ENCODE measurements around the gene CSF2RB.

CSF2RB gene

DNA sequence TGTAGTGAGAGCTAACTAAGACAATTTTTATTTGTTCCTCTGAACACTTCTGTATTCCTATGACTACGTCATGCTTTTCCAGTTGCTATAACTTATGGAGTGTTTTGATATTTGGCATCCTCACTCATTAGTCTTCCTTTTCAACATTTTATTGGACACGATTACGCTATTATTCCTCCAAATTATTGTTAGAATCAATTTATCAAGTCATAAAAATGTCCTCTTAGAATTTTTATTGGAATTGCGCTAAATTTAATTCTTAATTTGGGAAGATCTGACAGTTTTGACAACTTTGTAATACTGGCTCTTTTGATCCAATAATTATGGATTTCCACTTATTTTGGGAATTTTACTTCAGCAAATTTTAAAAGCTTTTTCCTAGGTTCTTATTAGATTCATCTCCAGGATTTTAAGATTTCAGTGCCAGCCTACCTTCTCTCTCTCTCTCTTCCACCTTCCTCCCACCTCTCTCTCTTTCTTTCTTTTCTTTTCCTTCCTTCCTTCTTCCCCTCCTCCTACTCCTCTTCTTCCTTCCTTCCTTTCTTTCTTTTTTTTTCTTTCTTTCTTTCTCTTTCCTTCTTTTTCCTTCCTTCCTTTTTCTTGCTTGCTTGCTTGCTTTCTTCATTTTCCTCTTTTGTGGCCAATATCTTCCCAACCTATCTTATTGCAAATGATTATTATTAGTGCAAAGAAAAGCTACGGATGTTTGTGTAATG lies 55.0 kb downstream of the CSF2RB start:
- Histone ChIP-seq H3K4me3 (ENCODE audit: low read length) (no peak overlapping the region), H3K27me3 (ENCODE audit: control insufficient read depth, insufficient read depth, low read length) (no peaks in the 10 kb centered on the region), H3K36me3 (ENCODE audit: control insufficient read depth, insufficient read depth, low read length) (no peaks in the 10 kb centered on the region), H3K4me1 (ENCODE audit: control insufficient read depth, insufficient read depth, low read length) (no peaks in the 10 kb centered on the region), H3K9me3 (ENCODE audit: control insufficient read depth, insufficient read depth, low read length) (no peaks in the 10 kb centered on the region), H3K27ac (ENCODE audit: low read length) (no peak overlapping the region)
- WGBS (ENCODE audit: insufficient coverage, insufficient read length): 100% methylated on average over 2 of the region's 5 CpGs
- DNase-seq (ENCODE audit: low read depth, low spot score): no peak

GRCh38 chr22:36971341-36972125 lies 58.1 kb downstream of the CSF2RB start:
- no CpG with 5 or more reads among the region's 19 CpGs for WGBS (ENCODE audit: insufficient coverage, insufficient read length)
- no peak for DNase-seq (ENCODE audit: low read depth, low spot score)

DNA sequence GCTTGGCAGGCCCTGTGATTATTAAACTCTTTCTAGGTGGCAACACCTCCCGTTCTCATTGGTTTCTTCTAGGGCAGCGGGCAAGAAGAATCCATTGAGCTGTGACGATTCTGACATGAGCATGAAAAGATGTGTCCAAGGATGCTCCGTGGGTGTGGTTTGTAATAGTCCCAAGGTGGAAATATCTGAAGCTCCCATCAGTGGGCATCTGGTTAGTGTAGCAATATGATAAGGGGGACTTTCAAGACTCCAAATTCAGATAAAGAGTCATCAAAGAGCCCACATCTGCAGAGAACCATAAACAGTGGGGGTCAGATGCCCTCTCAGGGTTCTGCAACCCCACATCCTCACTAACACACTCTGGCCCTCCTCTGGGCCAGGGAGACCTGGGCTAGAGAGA lies 63.2 kb downstream of the CSF2RB start:
- no CpG with 5 or more reads among the region's 4 CpGs for WGBS (ENCODE audit: insufficient coverage, insufficient read length)

More at GRCh38 chr22:36971341-36972125, 58.1 kb downstream of the CSF2RB start:
- Histone ChIP-seq H3K36me3 (ENCODE audit: control insufficient read depth, insufficient read depth, low read length) (no peaks in the 10 kb centered on the region), H3K9me3 (ENCODE audit: control insufficient read depth, insufficient read depth, low read length) (no peaks in the 10 kb centered on the region), H3K27ac (ENCODE audit: low read length) (no peak overlapping the region), H3K4me3 (ENCODE audit: low read length) (no peak overlapping the region), H3K4me1 (ENCODE audit: control insufficient read depth, insufficient read depth, low read length) (no peaks in the 10 kb centered on the region), H3K27me3 (ENCODE audit: control insufficient read depth, insufficient read depth, low read length) (no peaks in the 10 kb centered on the region)

DNA sequence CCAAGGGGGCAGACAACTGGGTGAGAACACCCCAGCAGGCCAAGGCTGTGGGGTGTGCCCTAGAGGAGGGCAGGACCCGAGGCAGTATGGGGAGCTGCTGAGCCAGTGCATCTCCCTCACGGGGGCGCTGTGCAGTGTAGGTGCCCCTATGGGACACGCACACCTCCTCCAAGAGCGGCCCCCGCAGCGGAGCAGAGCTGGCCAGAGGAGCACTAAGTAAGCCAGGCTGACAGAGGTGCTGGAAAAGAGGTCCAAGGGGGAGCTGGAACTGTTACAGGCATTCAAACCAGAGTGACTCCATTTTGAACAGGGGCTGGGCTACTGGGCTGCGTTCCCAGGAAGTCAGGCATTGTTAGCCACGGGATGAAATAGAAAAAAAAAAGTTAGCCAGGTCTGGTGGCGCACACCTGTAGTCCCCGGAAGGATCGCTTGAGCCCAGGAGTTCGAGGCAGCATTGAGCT lies 64.0 kb downstream of the CSF2RB start:
- H3K9me3 ChIP-seq (ENCODE audit: control insufficient read depth, insufficient read depth, low read length): no peaks in the 10 kb centered on the region
- H3K4me1 ChIP-seq (ENCODE audit: control insufficient read depth, insufficient read depth, low read length): no peaks in the 10 kb centered on the region; the same call in 1 of the 2 replicates
- H3K4me3 ChIP-seq (ENCODE audit: low read length): no peak overlapping the region
- WGBS (ENCODE audit: insufficient coverage, insufficient read length): no CpG with 5 or more reads among the region's 13 CpGs
- no peaks in the 10 kb centered on the region for H3K36me3 ChIP-seq (ENCODE audit: control insufficient read depth, insufficient read depth, low read length)
- no peak overlapping the region for H3K27ac ChIP-seq (ENCODE audit: low read length)
- no peak for DNase-seq (ENCODE audit: low read depth, low spot score)
- no peaks in the 10 kb centered on the region for H3K27me3 ChIP-seq (ENCODE audit: control insufficient read depth, insufficient read depth, low read length)

More for the DNA sequence above, 63.2 kb downstream of the CSF2RB start:
- H3K9me3 ChIP-seq (ENCODE audit: control insufficient read depth, insufficient read depth, low read length): no peaks in the 10 kb centered on the region
- H3K4me1 ChIP-seq (ENCODE audit: control insufficient read depth, insufficient read depth, low read length): no peaks in the 10 kb centered on the region; the same call in 1 of the 2 replicates
- H3K27ac ChIP-seq (ENCODE audit: low read length): no peak overlapping the region
- H3K4me3 ChIP-seq (ENCODE audit: low read length): no peak overlapping the region
- no peaks in the 10 kb centered on the region for H3K27me3 ChIP-seq (ENCODE audit: control insufficient read depth, insufficient read depth, low read length)
- no peak for DNase-seq (ENCODE audit: low read depth, low spot score)
- H3K36me3 ChIP-seq (ENCODE audit: control insufficient read depth, insufficient read depth, low read length): no peaks in the 10 kb centered on the region

GRCh38 chr22:36977947-36978660 lies 64.7 kb downstream of the CSF2RB start:
- Histone ChIP-seq H3K4me1 (ENCODE audit: control insufficient read depth, insufficient read depth, low read length) (no peaks in the 10 kb centered on the region; the same call in 1 of the 2 replicates), H3K9me3 (ENCODE audit: control insufficient read depth, insufficient read depth, low read length) (no peaks in the 10 kb centered on the region), H3K4me3 (ENCODE audit: low read length) (no peak overlapping the region), H3K27ac (ENCODE audit: low read length) (no peak overlapping the region), H3K27me3 (ENCODE audit: control insufficient read depth, insufficient read depth, low read length) (no peaks in the 10 kb centered on the region), H3K36me3 (ENCODE audit: control insufficient read depth, insufficient read depth, low read length) (no peaks in the 10 kb centered on the region)
- DNase-seq (ENCODE audit: low read depth, low spot score): peak; percentile 79
- WGBS (ENCODE audit: insufficient coverage, insufficient read length): no CpG with 5 or more reads among the region's 18 CpGs

DNA sequence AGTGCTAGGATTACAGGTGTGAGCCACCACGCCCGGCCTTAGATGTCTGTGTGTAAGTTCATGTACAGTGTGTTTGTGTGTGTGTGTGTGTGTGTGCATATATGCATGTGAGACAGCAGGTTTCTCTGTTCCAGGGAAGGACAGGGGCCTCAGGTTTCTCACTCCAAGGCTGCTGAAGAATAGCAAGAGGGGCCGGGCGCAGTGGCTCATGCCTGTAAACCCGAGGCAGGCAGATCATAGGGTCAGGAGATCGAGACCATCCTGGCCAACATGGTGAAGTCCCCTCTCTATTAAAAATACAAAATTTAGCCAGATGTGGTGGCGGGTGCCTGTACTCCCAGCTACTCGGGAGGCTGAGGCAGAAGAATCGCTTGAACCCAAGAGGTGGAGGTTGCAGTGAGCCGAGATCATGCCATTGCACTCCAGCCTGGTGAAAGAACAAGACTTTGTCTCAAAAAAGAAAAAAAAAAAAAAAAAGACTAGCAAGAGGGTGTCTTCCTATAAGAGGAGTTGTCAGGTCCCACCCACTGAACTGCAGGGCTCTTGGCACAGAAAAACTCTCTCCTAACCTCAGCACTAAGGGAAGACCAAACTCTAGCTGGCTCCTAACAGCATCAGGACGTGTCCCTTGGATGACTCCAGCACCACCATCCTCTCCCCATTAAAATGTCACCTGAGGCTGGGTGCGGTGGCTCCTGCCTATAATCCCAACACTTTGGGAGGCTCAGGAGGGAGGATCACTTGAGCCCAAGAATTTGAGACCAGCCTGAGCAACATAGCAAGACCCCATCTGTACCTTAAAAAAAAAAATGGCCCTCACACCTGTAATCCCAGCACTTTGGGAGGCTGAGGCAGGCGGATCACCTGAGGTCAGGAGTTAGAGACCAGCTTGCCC lies 65.8 kb downstream of the CSF2RB start:
- Histone ChIP-seq H3K36me3 (ENCODE audit: control insufficient read depth, insufficient read depth, low read length) (no peaks in the 10 kb centered on the region), H3K9me3 (ENCODE audit: control insufficient read depth, insufficient read depth, low read length) (no peaks in the 10 kb centered on the region), H3K4me3 (ENCODE audit: low read length) (no peak overlapping the region), H3K27me3 (ENCODE audit: control insufficient read depth, insufficient read depth, low read length) (no peaks in the 10 kb centered on the region), H3K4me1 (ENCODE audit: control insufficient read depth, insufficient read depth, low read length) (no peaks in the 10 kb centered on the region; the same call in 1 of the 2 replicates), H3K27ac (ENCODE audit: low read length) (no peak overlapping the region)
- no peak for DNase-seq (ENCODE audit: low read depth, low spot score)
- WGBS (ENCODE audit: insufficient coverage, insufficient read length): no CpG with 5 or more reads among the region's 13 CpGs

DNA sequence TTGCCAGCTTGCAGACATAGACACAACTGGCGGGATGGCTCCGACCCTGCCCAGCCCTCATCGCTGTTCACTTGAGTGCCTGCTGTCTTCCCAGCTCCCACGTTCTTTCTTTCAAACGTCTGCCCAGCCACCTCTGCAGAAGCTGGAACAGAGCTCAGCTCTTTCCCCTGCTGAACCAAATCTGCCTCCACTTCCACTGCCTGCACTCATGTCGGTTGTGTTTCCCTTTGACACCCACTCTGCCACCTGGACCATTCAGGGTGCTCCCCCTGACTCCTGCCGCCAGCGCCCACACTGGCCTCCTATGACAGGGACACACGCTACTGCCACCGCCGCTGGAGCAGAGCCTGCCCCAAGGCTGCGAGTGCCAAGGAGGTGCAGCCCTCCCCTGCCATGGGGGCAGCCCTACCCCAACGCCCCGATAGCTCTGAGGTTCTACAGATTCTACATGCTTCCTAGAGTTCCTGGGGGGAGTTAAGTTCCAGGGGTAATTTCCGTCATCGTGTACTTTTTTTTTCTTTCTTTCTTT lies 67.9 kb downstream of the CSF2RB start:
- H3K27ac ChIP-seq (ENCODE audit: low read length): no peak overlapping the region
- no CpG with 5 or more reads among the region's 16 CpGs for WGBS (ENCODE audit: insufficient coverage, insufficient read length)
- H3K36me3 ChIP-seq (ENCODE audit: control insufficient read depth, insufficient read depth, low read length): no peaks in the 10 kb centered on the region
- H3K9me3 ChIP-seq (ENCODE audit: control insufficient read depth, insufficient read depth, low read length): no peaks in the 10 kb centered on the region
- no peak for DNase-seq (ENCODE audit: low read depth, low spot score)
- H3K4me3 ChIP-seq (ENCODE audit: low read length): no peak overlapping the region; the same call in 1 of the 2 replicates
- H3K4me1 ChIP-seq (ENCODE audit: control insufficient read depth, insufficient read depth, low read length): no peaks in the 10 kb centered on the region; the same call in 1 of the 2 replicates
- no peaks in the 10 kb centered on the region for H3K27me3 ChIP-seq (ENCODE audit: control insufficient read depth, insufficient read depth, low read length)

DNA sequence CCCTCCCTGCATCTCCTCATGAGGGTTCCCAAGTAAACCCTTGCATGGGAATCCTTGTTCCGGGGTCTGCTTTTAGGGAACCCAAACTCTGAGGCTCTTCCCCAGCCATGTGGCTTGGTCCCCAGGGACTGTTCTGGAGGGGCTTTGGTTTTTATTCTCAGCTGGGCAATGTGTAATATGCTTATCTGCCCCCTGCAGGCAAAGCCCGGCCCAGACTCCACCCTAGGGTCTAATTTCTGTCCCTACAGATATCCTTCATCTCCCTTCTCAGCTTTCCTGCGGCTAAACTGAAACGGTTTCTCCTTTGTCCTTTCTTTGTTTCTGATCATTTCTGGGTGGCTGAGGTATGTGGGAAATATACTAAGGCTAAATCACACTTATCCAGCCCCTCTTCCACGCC lies 68.7 kb downstream of the CSF2RB start:
- DNase-seq (ENCODE audit: low read depth, low spot score): no peak
- Histone ChIP-seq H3K9me3 (ENCODE audit: control insufficient read depth, insufficient read depth, low read length) (no peaks in the 10 kb centered on the region; the same call in 1 of the 2 replicates), H3K4me1 (ENCODE audit: control insufficient read depth, insufficient read depth, low read length) (no peaks in the 10 kb centered on the region; the same call in 1 of the 2 replicates), H3K36me3 (ENCODE audit: control insufficient read depth, insufficient read depth, low read length) (no peaks in the 10 kb centered on the region), H3K27me3 (ENCODE audit: control insufficient read depth, insufficient read depth, low read length) (no peaks in the 10 kb centered on the region), H3K27ac (ENCODE audit: low read length) (no peak overlapping the region), H3K4me3 (ENCODE audit: low read length) (no peak overlapping the region)
- WGBS (ENCODE audit: insufficient coverage, insufficient read length): no CpG with 5 or more reads among the region's 5 CpGs

DNA sequence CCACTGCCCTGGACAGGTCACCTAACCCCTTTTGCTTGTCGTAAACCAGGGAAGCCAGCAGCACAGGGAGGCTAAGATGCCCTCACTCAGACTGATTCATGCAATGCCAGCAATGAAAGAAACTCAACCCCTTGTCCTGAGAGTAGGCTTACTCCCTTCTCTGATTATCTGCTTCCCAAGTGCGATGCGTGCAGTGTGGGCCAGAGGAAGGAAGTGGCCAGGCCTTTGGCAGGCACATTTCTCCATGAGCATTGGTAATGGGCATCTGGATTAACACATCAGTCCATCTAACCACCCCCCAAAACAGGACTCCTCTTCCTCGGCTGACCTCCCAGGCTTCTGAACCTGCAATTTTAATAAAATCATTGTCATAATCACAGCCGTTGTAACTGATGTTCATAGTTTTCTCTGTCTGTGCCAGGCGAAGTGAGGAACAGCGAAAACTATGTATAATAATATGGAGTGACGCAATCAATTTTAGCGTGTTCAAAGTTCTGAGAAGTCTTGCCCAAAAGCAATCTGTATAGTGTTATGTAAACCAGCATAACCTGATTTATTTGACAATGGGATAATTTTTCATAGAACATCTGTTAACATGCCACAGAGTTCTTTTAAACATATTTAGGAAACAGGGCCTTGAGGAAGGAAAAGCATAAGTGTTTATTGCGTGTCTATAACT lies 71.9 kb downstream of the CSF2RB start:
- no peak overlapping the region for H3K27ac ChIP-seq (ENCODE audit: low read length)
- no peaks in the 10 kb centered on the region; the same call in 1 of the 2 replicates for H3K4me1 ChIP-seq (ENCODE audit: control insufficient read depth, insufficient read depth, low read length)
- H3K9me3 ChIP-seq (ENCODE audit: control insufficient read depth, insufficient read depth, low read length): no peaks in the 10 kb centered on the region; the same call in 1 of the 2 replicates
- H3K27me3 ChIP-seq (ENCODE audit: control insufficient read depth, insufficient read depth, low read length): no peaks in the 10 kb centered on the region
- H3K36me3 ChIP-seq (ENCODE audit: control insufficient read depth, insufficient read depth, low read length): no peaks in the 10 kb centered on the region
- no CpG with 5 or more reads among the region's 10 CpGs for WGBS (ENCODE audit: insufficient coverage, insufficient read length)
- DNase-seq (ENCODE audit: low read depth, low spot score): no peak
- H3K4me3 ChIP-seq (ENCODE audit: low read length): no peak overlapping the region
